ENCODE data around the gene NEXMIF.
"Not testable (repeated sequence)": the region's sequence is repeated elsewhere in the genome, so short reads cannot be mapped to it uniquely, and the experiment has no call there.

The NEXMIF gene

DNA sequence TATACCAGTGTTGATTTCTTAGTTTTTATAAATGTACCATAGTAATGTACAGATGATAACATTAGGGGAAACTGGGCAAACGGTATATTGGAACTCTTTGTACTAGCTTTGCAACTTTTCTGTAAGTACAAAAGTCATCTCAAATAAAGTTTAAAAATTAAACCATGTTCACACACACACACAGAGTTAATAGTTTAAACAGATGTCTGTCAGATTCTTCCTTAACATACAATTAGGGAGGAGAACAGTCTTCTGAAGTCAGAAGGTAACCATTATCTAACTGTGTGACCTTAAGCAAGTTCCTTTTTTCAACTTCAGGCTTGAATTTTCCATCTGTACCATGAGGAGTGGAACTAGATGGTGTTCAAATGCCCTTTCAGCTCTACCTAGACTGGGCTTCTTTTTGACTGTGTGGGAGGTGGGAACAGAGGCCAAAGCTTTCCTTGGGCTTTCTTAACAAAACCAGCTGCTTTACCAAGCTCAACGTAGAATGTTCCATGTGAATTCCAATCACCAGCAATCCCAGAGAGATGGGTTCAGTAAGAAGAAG lies 127.8 kb downstream of the NEXMIF start:
- no peak for DNase-seq (ENCODE audit: low read depth in 2 of 2)

DNA sequence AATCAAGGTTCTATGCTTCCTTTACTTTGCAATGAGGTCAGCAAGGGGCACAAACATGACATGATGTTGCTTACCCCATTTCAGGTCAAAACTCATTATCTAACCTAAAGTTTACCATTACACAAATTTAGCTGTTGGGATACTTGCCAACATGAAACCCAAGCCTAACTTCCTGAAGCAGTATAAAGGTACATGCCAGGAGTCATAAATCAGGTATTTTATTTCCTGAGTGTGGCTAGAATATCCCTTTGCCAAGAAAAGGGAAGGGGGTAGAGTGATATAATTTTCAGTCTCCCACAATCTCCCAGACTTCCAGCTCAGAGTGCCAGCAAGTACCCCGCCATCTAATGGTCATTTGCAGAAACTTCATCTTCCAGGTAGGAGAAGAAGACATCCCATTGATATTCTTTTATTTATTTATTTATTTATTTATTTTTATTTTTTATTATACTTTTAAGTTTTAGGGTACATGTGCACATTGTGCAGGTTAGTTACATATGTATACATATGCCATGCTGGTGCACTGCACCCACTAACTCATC lies 136.6 kb downstream of the NEXMIF start:
- DNase-seq (ENCODE audit: low read depth in 2 of 2), result no peak

DNA sequence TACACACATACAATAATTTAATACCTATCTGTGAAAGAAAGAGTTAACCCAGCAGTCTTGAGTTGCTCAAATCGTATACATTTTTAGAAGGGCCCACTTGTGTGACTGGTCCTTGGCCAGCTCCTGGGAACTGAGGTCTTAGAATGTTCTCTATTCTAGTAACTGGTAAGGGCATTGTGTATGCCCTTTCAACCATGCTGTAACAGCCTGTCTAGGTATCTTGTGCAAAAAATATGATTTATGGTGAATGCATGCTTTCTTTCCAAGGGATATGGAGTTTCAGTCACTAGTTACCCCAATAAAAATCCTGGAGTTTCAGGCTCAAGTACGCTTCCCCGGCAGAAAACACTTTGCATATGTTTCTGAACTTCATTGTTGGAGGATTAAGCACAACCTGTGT lies 140.6 kb downstream of the NEXMIF start:
- DNase-seq (ENCODE audit: low read depth in 2 of 2), result no peak

DNA sequence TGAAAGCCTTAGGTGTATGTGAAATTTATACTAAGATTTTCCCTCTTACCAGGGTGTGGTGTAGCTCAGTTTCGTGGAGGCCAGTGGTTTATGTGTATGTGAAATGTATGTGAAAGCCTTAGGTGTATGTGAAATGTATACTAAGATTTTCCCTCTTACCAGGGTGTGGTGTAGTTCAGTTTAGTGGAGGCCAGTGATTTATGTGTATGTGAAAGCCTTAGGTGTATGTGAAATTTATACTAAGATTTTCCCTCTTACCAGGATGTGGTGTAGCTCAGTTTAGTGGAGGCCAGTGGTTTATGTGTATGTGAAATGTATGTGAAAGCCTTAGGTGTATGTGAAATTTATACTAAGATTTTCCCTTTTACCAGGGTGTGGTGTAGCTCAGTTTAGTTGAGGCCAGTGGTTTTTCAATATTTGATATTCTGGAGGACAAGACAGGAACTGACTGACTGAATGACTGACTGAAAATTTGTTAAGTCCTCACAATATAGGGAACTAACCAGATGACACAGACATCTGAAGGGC lies 143.7 kb downstream of the NEXMIF start:
- DNase-seq (ENCODE audit: low read depth in 2 of 2), result no peak

DNA sequence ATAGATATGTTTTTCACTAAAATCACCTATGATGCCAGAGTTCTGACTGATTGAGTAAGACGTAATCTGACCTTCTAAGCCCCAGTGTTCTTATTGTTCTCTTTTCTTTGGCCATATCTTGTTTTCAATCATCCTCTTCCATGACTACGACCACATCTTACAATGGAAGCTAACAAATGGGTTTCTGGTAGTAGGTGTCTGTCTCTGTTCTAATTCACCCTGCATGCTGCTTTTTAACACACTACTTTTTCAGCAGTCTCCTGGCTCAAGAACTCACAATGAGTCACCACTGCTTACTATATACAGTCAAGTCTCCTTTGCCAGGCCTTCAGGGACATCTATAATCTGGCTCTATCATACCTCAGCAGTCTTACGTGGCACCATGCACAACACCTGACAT lies 146.1 kb downstream of the NEXMIF start:
- no peak for DNase-seq (ENCODE audit: low read depth in 2 of 2)

DNA sequence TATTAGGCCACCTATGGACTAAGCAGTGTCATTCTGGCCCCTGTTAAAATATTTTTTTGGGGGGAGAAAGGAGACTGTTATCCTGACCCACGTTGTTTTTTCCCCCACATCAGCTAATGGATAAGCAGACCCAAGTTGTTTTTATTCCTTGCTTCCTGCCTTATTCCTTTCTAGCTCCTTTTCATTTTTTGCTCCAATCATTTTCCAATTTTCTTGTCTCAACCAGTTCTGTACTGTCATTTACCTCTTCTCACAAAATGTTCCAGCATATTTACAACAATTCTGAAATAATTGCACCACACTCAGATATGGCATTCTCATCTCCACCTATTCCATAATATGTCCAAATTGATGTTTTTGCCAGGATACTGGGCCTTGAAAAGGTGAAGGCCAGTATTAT lies 150.3 kb downstream of the NEXMIF start:
- DNase-seq (ENCODE audit: low read depth in 2 of 2), result no peak

DNA sequence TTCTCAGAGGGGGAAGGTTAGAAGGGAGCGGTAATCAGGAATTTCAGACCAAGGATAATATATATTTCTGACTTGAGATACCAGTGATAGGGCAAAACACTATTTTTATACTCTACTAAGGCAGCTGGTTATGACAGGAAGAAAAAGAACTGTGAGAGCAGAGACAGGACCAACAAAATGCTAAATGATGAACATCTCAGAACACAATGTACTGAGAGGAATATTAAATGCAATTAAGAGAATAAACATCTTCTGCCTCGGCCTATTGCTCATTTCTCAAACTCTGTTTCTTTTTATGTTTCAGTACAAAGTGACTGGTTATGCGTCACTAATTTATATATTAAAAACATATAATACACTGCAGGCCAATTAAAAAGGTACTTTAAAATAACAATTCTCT lies 188.8 kb downstream of the NEXMIF start:
- no peak for DNase-seq (ENCODE audit: low read depth in 2 of 2)

DNA sequence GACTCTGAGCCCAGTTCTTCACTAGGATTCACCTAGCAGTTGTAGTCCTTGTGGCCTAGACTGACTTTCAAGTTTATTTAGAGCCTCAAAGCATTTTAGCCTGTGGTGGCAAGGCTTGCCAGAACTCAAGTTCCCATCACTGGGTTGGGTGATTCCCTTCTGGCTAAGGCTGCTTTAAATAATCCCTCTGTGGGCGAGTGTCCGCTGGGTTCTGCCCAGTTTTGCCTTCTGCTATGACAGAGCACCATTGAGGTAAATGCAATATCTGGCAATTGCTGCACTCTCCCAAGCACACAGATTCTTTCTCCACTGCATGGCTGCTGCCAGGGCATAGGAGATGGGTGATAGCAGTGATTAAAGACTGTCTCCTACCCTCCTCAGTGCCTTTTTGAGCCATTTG lies 220.0 kb downstream of the NEXMIF start:
- no peak for DNase-seq (ENCODE audit: low read depth in 2 of 2)

DNA sequence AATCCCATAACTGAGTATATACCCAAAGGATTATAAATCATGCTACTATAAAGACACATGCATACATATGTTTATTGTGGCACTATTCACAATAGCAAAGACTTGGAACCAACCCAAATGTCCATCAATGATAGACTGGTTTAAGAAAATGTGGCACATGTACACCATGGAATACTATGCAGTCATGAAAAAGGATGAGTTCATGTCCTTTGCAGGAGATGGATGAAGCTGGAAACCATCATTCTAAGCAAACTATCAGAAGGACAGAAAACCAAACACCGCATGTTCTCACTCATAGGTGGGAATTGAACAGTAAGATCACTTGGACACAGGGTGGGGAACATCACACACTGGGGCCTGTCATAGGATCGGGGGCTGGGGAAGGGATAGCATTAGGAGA lies 223.9 kb downstream of the NEXMIF start:
- not testable (repeated sequence) for DNase-seq (ENCODE audit: low read depth in 2 of 2)

DNA sequence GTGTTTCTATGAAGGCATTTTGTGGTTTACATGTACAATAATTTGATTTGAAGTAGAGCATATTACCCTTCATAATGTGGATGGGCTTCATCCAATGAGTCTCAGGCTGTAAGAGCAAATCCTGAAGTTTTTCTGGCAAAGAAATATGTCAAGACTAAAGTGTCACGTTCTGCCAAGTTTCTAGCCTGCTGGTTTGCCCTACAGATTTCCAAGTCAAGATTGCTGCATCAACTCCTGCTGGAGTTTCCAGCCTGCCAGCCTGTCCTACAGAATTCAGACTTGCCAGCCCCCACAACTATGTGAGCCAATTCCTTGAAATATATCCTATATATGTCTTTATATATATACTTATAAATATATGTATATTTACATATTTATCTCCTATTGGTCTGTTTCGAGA lies 240.8 kb downstream of the NEXMIF start:
- DNase-seq (ENCODE audit: low read depth in 2 of 2), result no peak

Measured in fibroblast of skin of left quadriceps (primary cell).